Fibroblast of skin of left biceps (primary cell): ENCODE results near the gene ACO2.

Experiments used
- DNase-seq, 2 experiments: peaks; one replicate each; pipeline ENCODE4 v3.0.0-alpha.2; 2013; ENCODE audit warnings: low read depth in 2 of 2

ACO2 gene

GRCh38 chr22:41523464-41524221 is 54.7 kb downstream of the ACO2 start:
- no peak for DNase-seq

DNA sequence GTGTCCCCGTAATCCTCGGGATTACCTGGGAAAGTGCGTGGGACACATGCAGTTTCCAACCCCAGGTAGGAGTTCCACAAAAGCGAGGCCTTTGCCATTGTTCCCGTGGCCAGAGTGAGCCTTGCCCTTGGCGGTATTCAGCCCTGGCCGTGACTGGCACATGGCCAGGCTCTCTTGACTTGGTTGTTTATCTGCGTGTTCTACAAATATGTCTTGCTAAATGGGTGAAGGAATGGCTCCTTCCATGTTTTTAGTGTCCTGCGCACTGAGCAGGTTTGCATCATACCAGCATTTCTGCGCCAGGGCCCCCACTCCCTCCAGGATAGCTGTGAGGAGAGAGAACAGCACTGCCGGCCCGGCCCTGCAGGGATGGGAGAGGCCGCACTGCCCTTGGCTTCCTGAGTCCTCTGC is 55.3 kb downstream of the ACO2 start:
- no peak for DNase-seq

GRCh38 chr22:41524809-41525449 is 56.0 kb downstream of the ACO2 start:
- no peak for DNase-seq

DNA sequence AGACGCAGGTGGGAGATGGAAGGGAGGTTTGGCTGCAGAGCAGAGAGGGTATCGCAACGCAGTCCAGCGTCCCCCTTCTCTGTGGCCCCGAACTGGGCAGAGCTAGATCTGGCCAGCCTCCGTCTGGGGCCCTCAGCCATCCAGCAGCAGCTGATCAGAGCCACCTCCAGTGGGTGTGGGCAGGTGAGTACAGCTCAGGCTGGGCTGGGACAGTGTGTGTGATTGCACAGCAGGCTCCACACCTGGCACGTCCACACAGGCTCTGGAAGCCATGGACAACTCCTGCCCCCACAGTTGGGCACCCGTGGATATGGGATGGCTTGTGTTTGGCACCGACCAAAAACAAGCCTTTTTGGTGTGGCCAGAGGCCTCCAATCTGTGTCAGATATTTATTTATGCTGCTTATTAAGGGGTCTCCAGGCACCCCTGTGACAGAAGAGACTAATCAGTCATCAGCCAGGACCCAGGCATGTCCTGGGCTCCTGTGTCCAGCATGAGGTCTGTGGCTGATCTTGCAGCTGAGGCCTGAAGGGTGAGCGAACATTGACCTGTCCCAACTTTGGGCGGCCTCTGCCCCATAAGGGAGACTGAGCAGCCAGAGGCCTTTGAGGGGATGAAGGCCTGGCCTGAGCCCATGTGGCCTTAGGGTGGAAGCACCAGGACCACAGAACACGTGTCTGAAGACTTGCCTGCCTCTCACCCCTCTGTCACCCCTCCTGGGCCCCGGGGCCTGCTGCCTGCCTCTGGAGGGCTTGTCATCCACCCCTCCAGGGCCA is 56.7 kb downstream of the ACO2 start:
- DNase-seq, result no peak

DNA sequence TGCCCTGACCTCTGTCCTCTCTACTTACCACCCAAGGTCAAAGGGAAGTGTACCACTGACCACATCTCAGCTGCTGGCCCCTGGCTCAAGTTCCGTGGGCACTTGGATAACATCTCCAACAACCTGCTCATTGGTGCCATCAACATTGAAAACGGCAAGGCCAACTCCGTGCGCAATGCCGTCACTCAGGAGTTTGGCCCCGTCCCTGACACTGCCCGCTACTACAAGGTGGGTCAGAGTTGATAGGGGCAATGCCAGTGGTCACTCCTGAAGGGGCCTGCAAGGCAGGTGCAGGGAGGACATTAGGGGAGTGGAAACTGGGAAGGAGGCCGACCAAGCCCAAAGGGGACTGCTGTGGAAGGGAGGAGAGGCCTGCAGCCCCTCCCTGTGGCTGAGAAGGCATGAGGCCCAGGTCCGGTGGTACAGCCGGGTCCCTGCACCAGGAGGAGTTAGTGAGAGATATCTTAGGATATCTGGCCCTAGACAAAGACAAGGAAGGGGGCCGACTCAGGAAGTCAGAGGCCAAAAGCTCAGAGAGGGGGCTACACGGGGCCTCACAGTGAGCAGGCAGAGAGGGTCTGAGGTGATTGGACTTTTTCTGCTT is 57.4 kb downstream of the ACO2 start:
- DNase-seq, result no peak

DNA sequence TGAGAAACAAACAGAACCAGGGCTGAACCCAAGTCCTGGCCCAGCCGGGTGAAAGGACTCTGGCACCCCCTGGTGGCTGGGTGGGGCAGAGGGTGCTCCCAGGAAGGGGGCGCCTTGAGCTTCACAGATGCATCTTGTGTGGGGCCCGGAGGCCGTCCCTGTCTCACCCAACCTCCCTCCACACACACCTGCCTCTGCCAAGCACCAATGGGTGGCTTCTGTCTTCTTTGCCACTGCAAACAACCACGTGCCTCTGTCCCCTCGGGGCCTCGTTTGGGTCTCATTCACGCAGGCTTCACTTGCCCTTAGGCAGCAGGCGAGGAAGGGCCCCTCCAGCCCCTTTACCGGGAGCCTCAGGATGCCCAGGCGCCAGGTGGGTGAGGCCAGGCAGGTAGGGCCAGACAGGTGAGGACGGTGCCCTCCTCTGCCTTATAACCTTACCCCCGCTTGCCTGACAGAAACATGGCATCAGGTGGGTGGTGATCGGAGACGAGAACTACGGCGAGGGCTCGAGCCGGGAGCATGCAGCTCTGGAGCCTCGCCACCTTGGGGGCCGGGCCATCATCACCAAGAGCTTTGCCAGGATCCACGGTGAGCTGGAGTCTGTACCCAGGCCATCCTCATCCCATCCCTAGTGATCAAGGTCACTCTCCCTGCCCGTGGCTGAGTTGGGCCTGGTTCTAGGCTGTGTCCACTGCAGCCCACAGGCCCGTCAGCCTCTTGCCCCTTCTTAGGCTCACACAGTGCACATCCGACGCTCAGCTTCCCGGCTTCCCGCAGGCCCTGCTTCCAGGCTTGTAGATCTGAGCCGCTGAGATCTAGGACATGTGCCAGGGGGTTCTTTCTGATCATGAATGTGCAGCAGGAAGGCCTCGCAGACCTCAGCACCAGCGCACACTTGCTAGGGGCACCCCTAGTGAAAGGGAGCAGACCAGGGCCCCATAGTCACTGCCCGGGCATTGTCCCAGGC is 58.2 kb downstream of the ACO2 start:
- no peak for DNase-seq

- no peak for DNase-seq
Measured at GRCh38 chr22:41528132-41528766, 59.3 kb downstream of the ACO2 start.

DNA sequence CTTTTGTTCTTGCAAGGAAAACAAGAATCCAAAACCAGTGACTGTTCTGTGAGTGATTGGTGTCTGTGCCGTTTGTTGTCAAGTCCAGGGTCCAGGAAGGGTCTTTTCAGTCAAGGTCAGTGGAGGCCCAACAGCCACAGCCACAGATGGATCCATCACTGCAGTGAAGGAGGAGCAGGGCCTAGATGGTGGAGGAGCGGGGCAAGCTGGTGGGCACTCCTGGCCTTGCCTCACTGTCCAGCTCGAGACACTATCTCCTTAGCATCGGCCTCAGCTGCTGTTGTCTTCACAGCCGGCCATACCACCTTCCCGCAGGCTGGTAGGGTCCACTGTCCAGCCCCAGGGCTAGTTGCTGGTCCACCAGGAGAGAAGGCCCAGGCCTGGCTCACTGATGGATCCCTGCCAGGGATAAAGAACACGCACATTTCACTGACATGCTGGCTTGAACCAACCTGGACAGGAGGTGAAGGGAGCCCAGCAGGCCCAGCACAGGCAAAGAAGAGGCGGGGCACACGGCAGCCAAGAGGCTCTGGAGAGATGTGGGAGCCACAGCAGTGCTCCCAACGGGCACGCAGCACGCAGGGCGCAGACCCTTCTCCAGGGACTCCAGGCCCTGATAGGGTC is 60.1 kb downstream of the ACO2 start:
- DNase-seq, result no peak

DNA sequence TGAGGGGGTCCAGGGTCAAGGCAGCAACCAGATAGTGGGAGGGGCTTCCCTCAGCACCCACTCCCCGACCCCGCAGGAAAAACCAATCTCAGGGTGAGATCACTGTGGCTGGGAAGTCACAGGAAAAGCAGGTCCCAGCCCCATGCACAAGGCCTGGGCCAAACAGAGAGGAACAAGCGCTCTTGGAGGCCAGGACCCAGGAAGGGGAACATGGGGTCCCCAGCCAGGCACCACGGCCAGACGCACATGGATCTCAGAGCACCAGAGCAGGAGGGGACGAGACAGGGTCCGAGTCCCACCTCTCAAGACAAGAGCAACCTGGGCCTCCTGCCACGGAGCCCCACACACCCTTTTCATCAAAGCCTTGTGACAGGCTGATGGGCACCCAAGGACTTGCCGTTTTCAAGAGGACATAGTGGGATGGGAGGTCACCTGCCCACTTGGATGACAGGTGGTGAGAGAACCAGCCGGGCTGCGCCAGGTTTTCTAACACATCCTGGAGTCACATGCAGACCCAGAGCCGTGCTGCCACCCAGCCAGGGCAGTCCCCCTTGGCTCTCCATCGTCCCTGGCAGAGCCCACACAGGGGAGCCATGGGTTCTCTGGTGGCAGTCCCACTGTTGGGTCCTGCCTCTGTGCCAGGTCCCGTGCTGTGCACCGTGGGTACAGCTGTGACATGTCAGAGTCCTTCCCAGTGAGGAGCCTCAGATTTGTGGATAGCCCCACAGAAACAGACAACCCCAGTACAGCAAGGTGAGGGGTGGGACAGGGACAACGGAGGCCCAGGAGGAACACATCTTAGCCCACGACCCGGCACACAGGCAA is 62.2 kb downstream of the ACO2 start:
- no peak for DNase-seq

DNA sequence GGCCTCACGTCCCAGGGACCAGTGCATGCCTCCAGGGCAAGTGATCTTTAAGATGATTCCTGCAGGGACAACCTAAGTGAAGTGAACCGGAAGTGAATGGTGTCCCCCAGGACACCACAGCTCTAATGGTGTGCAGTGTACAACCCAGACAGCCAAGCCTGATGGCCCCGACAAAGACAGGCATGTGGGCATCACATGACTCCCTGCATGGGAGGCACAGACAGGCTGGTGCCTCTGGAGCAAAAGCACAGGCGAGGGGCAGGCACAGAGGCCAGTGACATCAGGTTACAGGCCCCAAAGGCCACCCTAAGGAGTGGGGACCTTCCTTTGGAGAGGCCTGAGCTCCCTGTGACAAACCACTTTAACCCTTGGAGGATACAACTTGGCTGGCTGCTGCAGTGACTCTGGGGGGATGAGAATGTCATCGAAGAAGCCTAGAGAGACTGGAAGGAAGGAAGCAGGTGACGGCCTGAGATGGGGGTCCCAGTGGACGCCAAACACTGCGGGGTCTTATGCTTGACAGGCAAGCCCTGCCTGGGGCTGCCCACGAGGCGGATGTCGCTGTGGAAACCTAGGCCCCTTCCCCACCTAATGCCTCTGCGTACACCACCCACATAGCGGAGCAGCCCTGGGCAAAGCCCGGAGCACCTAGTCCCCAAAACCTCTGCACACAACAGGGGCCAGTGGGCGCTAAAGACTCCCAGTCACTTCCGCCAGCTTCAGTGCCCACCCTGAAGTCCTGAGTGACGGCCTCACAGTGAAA is 63.0 kb downstream of the ACO2 start:
- no peak for DNase-seq

GRCh38 chr22:41532908-41533825 is 64.2 kb downstream of the ACO2 start:
- DNase-seq, result no peak

- no peak for DNase-seq
Measured at GRCh38 chr22:41534219-41534618, 65.3 kb downstream of the ACO2 start.

DNA sequence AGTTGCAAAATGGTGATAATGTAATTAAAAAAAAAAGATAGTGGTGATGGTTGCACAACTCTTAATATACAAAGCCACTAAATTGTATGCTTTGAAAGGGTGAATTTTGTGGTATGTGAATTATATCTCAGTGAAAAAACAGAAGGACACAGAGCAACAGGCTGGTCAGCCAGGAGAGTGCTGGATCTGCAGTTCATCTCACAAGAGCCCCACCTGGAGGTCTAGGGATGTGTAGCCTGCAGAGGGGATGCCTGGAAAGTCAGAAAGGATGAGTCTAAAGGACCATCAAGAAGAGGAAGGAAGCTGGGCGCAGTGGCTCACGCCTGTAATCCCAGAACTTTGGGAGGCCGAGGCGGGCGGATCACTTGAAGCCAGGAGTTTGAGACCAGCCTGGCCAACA is 66.3 kb downstream of the ACO2 start:
- no peak for DNase-seq

DNA sequence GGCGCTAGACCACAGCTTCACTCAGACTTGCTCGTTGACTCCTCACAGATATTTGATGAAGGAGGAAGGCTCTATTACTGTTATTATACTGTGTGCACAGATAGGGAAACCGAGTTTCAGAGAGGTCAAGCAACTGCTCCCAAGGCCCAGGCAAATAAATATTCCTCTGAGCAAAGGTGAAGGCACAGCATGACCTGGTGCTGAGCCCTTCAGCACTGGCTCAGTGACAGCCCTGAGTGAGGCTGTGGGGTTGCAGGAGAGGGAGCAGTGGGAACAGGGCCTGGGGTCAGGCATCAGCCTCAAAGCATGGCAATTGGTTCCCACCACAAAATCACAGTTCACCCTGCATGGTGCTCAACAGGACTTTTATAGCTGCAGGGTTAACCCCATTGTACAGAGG is 68.3 kb downstream of the ACO2 start:
- DNase-seq, result no peak

DNA sequence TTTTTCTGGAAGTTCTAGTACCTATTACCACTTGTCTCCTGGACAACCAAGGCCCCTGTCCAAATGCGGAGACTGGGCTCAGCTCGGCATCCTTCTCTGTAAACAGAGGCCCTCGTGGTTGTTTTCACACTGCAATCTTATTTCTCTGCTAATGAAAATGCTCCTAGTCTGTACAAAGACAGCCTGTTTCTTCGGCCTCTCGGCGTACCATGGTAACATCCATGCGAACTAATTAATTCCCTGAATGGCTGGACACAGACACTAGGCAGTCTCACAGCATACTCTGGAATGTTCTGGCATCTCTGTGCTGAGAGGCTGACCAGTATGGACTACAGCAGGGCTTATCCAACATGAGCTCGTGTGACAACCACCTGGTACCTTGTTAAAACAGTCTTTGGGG is 69.7 kb downstream of the ACO2 start:
- DNase-seq, result no peak

DNA sequence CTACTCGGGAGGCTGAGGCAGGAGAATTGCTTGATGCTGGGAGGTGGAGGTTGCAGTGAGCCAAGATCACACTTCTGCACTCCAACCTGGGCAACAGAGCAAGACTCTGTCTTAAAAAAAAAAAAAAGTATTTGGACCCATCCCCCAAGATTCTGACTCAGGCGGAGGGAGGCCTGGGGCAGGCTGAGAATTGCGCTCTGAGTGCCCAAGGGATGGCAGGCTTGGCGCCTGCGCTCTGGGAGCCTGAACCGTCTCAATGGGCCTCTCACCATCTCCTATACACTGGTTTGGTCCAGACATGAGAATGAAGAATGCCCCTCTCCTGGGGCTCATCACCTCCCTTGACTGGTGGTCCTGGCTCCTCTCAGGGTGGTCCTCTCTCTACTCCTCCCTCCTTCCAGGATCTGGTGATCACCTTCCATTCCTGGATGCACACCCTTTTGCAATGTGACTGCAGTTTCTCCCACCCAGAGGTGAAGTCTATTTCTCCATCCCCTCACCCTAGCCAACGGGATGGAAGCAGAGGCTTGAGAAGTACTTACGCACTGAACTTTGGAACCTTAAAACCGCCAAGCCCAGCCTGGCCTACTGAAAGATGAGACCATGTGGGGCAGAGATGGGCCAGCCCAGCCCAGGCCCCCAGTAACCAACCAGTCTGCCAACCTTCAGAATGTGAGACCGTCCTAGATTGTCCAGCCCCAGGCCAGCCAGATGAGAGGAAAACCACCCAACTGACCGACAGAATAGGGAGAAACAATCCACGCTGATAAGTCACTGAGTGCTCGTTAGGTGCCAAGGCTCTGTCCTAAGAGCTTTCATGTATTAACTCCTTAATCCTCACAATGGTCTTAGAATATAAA is 70.5 kb downstream of the ACO2 start:
- no peak for DNase-seq

- no peak for DNase-seq
Measured at GRCh38 chr22:41540006-41540315, 71.0 kb downstream of the ACO2 start.
